Measurements from ENCODE around the gene DCAF4L1. TPM values are rescaled to one million over a fixed set of nuclear protein-coding genes. Genes with fewer than 3 reads are reported as not detected.

The DCAF4L1 gene
- polyA plus RNA-seq, 1 donor from 2014 or later: 0.31 TPM

GRCh38 chr4:41999321-41999720 lies 17.8 kb downstream of the DCAF4L1 start:
- TF ChIP-seq POLR2AphosphoS5 (IDR thresholded peaks at IDR 0.05) (no peak), TAF1 (IDR thresholded peaks at IDR 0.05; ENCODE audit: low read depth) (no peak), EP300 (conservative IDR thresholded peaks at IDR 0.05; ENCODE audit: poor library complexity, severe bottlenecking) (no peak), SMC3 (conservative IDR thresholded peaks at IDR 0.05; ENCODE audit: poor library complexity) (no peak), MXI1 (conservative IDR thresholded peaks at IDR 0.05; ENCODE audit: poor library complexity, severe bottlenecking) (no peak), EZH2 (IDR thresholded peaks at IDR 0.05; ENCODE audit: borderline replicate concordance, insufficient read depth, low read length, poor library complexity, severe bottlenecking) (no peak), RAD21 (conservative IDR thresholded peaks at IDR 0.05) (no peak)
- TF ChIP-seq, protein P1, sequence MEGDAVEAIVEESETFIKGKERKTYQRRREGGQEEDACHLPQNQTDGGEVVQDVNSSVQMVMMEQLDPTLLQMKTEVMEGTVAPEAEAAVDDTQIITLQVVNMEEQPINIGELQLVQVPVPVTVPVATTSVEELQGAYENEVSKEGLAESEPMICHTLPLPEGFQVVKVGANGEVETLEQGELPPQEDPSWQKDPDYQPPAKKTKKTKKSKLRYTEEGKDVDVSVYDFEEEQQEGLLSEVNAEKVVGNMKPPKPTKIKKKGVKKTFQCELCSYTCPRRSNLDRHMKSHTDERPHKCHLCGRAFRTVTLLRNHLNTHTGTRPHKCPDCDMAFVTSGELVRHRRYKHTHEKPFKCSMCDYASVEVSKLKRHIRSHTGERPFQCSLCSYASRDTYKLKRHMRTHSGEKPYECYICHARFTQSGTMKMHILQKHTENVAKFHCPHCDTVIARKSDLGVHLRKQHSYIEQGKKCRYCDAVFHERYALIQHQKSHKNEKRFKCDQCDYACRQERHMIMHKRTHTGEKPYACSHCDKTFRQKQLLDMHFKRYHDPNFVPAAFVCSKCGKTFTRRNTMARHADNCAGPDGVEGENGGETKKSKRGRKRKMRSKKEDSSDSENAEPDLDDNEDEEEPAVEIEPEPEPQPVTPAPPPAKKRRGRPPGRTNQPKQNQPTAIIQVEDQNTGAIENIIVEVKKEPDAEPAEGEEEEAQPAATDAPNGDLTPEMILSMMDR (IDR thresholded peaks at IDR 0.05; ENCODE audit: poor library complexity, severe bottlenecking): no peak
- TF ChIP-seq, protein P2, sequence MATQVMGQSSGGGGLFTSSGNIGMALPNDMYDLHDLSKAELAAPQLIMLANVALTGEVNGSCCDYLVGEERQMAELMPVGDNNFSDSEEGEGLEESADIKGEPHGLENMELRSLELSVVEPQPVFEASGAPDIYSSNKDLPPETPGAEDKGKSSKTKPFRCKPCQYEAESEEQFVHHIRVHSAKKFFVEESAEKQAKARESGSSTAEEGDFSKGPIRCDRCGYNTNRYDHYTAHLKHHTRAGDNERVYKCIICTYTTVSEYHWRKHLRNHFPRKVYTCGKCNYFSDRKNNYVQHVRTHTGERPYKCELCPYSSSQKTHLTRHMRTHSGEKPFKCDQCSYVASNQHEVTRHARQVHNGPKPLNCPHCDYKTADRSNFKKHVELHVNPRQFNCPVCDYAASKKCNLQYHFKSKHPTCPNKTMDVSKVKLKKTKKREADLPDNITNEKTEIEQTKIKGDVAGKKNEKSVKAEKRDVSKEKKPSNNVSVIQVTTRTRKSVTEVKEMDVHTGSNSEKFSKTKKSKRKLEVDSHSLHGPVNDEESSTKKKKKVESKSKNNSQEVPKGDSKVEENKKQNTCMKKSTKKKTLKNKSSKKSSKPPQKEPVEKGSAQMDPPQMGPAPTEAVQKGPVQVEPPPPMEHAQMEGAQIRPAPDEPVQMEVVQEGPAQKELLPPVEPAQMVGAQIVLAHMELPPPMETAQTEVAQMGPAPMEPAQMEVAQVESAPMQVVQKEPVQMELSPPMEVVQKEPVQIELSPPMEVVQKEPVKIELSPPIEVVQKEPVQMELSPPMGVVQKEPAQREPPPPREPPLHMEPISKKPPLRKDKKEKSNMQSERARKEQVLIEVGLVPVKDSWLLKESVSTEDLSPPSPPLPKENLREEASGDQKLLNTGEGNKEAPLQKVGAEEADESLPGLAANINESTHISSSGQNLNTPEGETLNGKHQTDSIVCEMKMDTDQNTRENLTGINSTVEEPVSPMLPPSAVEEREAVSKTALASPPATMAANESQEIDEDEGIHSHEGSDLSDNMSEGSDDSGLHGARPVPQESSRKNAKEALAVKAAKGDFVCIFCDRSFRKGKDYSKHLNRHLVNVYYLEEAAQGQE (IDR thresholded peaks at IDR 0.05; ENCODE audit: borderline replicate concordance): no peak
- Histone ChIP-seq H3K4me2 (ENCODE audit: low read length) (no peak overlapping the region), H3K36me3 (ENCODE audit: insufficient read depth, low read length) (peaks cover 9% of the 10 kb centered on the region), H3K27me3 (ENCODE audit: insufficient read depth, low read depth, low read length) (no peaks in the 10 kb centered on the region), H3K27ac (ENCODE audit: low read length) (no peak overlapping the region), H3K79me2 (replicated peaks; ENCODE audit: insufficient read depth, low read length) (peaks cover 21% of the 10 kb centered on the region), H3F3A (ENCODE audit: insufficient read depth, low read length, poor library complexity, severe bottlenecking) (no peaks in the 10 kb centered on the region), H4K20me1 (ENCODE audit: insufficient read depth) (no peaks in the 10 kb centered on the region), H3K4me3 (ENCODE audit: low read length) (no peak overlapping the region), H3K9me3 (ENCODE audit: low read length) (no peaks in the 10 kb centered on the region), H3K9me2 (ENCODE audit: insufficient read depth, low read length) (no peaks in the 10 kb centered on the region), H3K9ac (ENCODE audit: low read length) (no peak overlapping the region), H2AFZ (ENCODE audit: low read depth, low read length) (no peak overlapping the region)

GRCh38 chr4:42008011-42008786 lies 26.6 kb downstream of the DCAF4L1 start:
- H3K4me2 ChIP-seq (ENCODE audit: low read length): no peak overlapping the region
- no peaks in the 10 kb centered on the region for H4K20me1 ChIP-seq (ENCODE audit: insufficient read depth)
- no peaks in the 10 kb centered on the region for H3K9me3 ChIP-seq (ENCODE audit: low read length)
- no peak overlapping the region for H2AFZ ChIP-seq (ENCODE audit: low read depth, low read length)
- H3K27ac ChIP-seq (ENCODE audit: low read length): no peak overlapping the region
- no peaks in the 10 kb centered on the region for H3K27me3 ChIP-seq (ENCODE audit: insufficient read depth, low read depth, low read length)
- TF ChIP-seq POLR2AphosphoS5 (IDR thresholded peaks at IDR 0.05): no peak
- no peak for TF ChIP-seq RAD21 (conservative IDR thresholded peaks at IDR 0.05)
- no peak for TF ChIP-seq SMC3 (conservative IDR thresholded peaks at IDR 0.05; ENCODE audit: poor library complexity)
- TF ChIP-seq TAF1 (IDR thresholded peaks at IDR 0.05; ENCODE audit: low read depth): no peak
- H3K79me2 ChIP-seq (replicated peaks; ENCODE audit: insufficient read depth, low read length): no peaks in the 10 kb centered on the region
- no peak overlapping the region for H3K9ac ChIP-seq (ENCODE audit: low read length)
- no peaks in the 10 kb centered on the region for H3F3A ChIP-seq (ENCODE audit: insufficient read depth, low read length, poor library complexity, severe bottlenecking)
- H3K4me3 ChIP-seq (ENCODE audit: low read length): no peak overlapping the region
- no peaks in the 10 kb centered on the region for H3K9me2 ChIP-seq (ENCODE audit: insufficient read depth, low read length)
- H3K36me3 ChIP-seq (ENCODE audit: insufficient read depth, low read length): peaks cover 8% of the 10 kb centered on the region

Data from neural cell (in vitro differentiated cells).